Adrenal gland (tissue), 5 donors: Measurements from ENCODE around the gene CHIC2.

ENCODE experiments used
- POLR2A ChIP-seq, 2 donors: fragments of 450-650 bp; IDR thresholded peaks; one replicate each; pipeline ENCODE4 v1.6.1; 2017; ENCODE audit warnings: antibody characterized with exemption in 2 of 2, mild to moderate bottlenecking in 2 of 2, moderate library complexity in 1 of 2
- TF ChIP-seq, protein P1 (sequence below), 6 experiments: fragments of 450-650 bp in 4 of 6; fragments of 200-600 bp in 2 of 6; sonication (generic) in 1 of 6; IDR thresholded peaks; 1 replicate in 5 of 6; 2 replicates in 1 of 6; pipeline versions ENCODE4 v1.5.1 to v1.8.0; 2016 to 2021; ENCODE audit warnings: antibody characterized with exemption in 6 of 6, mild to moderate bottlenecking in 2 of 6, moderate library complexity in 1 of 6
- donor health status: DM: no; HTN: no; CAD: no.

DNA sequence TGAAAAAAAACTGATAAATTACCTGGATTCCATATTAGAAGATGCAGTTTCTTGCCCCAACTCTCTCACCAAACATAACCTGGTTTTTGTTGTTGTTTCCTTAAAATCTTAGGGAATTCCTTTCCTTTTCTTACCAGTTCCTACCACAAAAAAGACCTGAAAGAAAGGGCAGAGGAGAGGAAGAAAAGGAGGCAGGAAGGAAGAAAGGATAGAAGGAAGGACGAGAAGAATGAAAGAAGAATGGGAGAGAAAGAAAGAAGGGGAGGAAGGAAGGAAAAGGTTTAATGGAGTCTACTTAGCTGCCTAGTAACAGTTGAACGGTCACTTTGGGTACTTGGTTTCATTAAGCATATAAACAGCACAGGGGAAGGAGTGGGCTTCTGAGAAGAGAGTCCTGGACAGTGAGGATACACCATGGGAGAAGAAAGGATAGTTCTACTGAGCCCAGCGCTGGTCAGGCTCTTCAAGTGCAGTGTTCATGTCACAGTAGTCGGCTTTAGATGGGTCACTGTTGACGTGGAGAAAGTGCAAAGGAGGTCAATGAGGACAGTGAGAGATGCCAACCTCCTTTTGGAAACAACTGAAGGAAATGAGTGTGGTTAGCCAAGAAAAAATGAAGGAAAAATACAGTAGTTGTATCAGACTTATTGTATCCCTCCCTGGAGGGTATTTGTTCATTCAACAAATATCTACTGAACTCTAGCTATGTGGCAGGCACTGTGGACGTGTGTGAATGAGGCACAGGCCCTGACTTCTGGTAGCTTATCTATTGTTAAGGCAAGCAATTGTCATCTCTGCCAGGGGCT is 1.1 kb upstream of the CHIC2 start:
- TF ChIP-seq, protein P1, sequence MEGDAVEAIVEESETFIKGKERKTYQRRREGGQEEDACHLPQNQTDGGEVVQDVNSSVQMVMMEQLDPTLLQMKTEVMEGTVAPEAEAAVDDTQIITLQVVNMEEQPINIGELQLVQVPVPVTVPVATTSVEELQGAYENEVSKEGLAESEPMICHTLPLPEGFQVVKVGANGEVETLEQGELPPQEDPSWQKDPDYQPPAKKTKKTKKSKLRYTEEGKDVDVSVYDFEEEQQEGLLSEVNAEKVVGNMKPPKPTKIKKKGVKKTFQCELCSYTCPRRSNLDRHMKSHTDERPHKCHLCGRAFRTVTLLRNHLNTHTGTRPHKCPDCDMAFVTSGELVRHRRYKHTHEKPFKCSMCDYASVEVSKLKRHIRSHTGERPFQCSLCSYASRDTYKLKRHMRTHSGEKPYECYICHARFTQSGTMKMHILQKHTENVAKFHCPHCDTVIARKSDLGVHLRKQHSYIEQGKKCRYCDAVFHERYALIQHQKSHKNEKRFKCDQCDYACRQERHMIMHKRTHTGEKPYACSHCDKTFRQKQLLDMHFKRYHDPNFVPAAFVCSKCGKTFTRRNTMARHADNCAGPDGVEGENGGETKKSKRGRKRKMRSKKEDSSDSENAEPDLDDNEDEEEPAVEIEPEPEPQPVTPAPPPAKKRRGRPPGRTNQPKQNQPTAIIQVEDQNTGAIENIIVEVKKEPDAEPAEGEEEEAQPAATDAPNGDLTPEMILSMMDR (IDR thresholded peaks at IDR 0.05), result no peak
- TF ChIP-seq POLR2A (IDR thresholded peaks at IDR 0.05), result no peak
